HT1080 (cell line): Measurements from ENCODE around the gene AOPEP. TPM values are rescaled to one million over a fixed set of nuclear protein-coding genes. Genes with fewer than 3 reads are reported as not detected.

Source experiments
- DNase-seq: peaks from one replicate; pipeline ENCODE4 v3.0.0-alpha.2; 2015; ENCODE audit warnings: low read depth
- small RNA-seq: library from RNA; depleted of rRNA; stranded (forward); fragments of <200 nt; gene quantifications from one replicate; pipeline ENCODE3, GENCODE V24; 2014
- total RNA-seq: library from RNA; depleted of rRNA; stranded (reverse); fragments of >200 nt; shearing (Covaris generic); gene quantifications from 2 replicates; pipeline ENCODE4 v1.2.3, GENCODE V29; 2014; rRNA removed

The AOPEP gene
- total RNA-seq, 1 experiment from 2014 or later, result 25.3 TPM

GRCh38 chr9:95131023-95131943 lies 404.8 kb downstream of the AOPEP start:
- peak; percentile 47 for DNase-seq

DNA sequence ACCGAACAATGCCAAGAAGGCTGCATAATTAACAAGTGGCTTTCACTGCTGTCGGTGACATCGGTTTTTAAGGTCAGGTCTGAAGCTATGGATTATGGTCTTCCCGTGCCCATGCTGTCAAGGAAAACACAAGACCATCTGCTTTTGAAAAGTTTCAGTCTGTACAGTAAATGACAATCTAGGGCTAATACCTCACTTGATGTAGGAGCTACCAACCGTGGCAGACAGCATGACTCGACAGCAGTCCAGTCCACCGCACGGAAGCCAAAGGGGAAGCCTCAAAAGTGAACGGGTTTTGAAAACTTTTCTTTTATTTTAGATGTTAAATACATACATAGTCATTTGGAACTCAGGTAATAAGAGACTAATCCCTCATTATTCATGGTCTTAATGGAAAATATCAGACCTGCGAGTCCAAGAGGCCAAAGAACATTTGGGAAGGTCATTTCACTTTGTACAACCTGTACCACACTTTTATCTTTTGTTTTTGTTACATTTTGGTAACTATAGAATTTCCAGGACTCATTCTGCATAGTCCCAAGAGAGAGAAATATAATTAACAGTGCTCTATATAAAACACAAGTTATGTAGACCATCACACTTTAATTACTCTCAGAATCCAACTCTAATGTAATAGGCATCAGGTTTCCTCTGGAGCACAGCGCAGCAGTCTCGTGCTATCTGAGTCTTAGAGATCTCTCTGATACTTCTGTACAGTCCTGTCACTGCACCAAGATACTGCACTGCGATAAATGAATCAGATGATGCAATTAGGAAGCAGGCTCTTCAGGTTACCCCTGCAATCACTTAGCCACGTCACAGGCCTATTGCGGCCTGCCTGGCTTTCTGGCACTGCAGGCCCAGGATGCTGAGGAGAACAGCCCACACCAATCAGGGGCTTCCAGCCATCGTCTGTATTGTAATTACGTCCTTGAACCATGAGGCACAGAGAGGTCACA lies 406.1 kb downstream of the AOPEP start:
- DNase-seq, result no peak

DNA sequence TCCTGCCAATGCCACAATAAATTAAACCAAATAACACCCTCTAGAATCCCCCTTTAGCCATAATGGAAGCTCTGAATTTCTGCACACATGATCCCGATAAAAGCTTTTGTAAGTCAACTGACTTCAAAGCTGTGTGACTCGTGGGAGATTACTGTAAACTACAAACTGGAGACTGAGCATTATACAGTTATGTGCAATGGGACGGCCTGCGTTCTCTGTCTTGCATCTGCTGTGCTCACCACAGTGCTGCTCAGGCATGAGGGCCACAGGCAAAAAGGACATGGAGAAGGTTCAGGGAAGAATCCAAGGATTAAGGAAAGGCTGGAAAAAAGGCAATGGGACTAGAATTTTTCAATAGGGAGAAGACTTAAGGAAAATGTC lies 406.8 kb downstream of the AOPEP start:
- DNase-seq, result no peak

GRCh38 chr9:95134457-95134881 lies 408.0 kb downstream of the AOPEP start:
- DNase-seq, result no peak

- DNase-seq, result no peak
Measured at GRCh38 chr9:95135756-95136155, 409.3 kb downstream of the AOPEP start.

Small RNA genes lying within 50 kb of the gene (small RNA-seq; reads per million reads assigned to genes)
- gene MIR2278, result not detected
- 2.3 reads per million, percentile 83 among the genes with 10 or more reads in this experiment for gene MIR23B
- 179 reads per million, percentile 97 among the genes with 10 or more reads in this experiment for gene MIR27B
- gene MIR3074, result not detected
- gene MIR6081, result not detected

Other genes with a start within 250 kb of the AOPEP start
- gene PCAT7, start 171.6 kb upstream of the AOPEP start, total RNA-seq, result 0.77 and 1.1 TPM in 2 replicates
- not detected in 2 replicates for gene FBP2, start 132.9 kb upstream of the AOPEP start, total RNA-seq
- not detected in 2 replicates for gene FBP1, start 87.2 kb upstream of the AOPEP start, total RNA-seq